C4-2B (cell line): ENCODE measurements around the gene PHYHD1.

ENCODE experiments used
- ZFX ChIP-seq: fragments of 450-650 bp; IDR thresholded peaks from 2 replicates; pipeline ENCODE4 v1.6.1; 2017
- TF ChIP-seq, protein P1 (sequence below): fragments of 450-650 bp; conservative IDR thresholded peaks from 2 replicates; pipeline ENCODE4 v1.5.1; 2017; ENCODE audit warnings: mild to moderate bottlenecking

DNA sequence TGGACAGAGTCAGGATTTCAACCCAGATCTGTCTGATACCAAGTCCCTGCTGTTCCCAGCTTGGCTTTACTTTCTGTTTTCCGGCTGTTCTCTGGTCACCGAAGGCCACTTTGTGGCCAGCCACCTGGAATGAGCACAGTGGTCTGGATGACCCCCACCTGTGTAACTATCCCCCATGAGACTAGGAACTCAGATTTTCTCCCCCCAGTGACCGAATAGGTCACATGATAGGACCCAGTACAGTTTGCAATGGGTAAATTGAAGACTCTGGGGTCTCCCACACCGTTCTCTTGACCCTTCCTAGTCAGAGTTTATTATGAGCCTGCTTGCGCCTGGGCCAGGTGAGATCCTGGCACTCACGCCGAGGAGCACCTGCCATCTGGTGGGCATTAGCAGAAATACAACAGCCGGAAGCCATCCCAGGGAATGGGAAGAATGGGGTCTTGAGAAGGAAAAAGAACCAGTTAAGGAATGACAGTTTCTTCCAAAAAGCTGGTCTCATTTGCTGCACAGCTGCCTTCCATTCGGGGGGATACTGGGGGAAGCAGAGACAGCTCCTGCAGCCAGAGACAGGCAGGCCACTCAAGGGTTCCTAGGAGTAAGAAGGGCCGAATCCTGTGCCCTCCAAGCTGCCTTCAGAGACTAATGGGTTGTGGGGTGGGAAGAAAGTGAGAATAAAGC lies 7.1 kb downstream of the PHYHD1 start:
- TF ChIP-seq, protein P1, sequence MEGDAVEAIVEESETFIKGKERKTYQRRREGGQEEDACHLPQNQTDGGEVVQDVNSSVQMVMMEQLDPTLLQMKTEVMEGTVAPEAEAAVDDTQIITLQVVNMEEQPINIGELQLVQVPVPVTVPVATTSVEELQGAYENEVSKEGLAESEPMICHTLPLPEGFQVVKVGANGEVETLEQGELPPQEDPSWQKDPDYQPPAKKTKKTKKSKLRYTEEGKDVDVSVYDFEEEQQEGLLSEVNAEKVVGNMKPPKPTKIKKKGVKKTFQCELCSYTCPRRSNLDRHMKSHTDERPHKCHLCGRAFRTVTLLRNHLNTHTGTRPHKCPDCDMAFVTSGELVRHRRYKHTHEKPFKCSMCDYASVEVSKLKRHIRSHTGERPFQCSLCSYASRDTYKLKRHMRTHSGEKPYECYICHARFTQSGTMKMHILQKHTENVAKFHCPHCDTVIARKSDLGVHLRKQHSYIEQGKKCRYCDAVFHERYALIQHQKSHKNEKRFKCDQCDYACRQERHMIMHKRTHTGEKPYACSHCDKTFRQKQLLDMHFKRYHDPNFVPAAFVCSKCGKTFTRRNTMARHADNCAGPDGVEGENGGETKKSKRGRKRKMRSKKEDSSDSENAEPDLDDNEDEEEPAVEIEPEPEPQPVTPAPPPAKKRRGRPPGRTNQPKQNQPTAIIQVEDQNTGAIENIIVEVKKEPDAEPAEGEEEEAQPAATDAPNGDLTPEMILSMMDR = peak; percentile 96
- no peak for TF ChIP-seq ZFX
